Osteoblast (primary cell): ENCODE results near the gene ABHD13. TPM values are rescaled to one million over a fixed set of nuclear protein-coding genes. Genes with fewer than 3 reads are reported as not detected.

Source experiments
- DNase-seq: peaks from one replicate; pipeline ENCODE4 v3.0.0; 2011; ENCODE audit warnings: low spot score, mixed read lengths; ENCODE audit not compliant: insufficient read length; ENCODE audit errors: missing footprints
- H2AFZ ChIP-seq: 2 replicates; pipeline ENCODE4 v1.6.0; 2011; ENCODE audit warnings: mild to moderate bottlenecking, low read length
- H3K27ac ChIP-seq: 2 replicates; pipeline ENCODE4 v1.5.1; 2011; ENCODE audit warnings: mild to moderate bottlenecking, low read depth, low read length, moderate library complexity
- H3K27me3 ChIP-seq: 2 replicates; pipeline ENCODE4 v1.6.0; 2012; ENCODE audit warnings: mild to moderate bottlenecking, control low read depth, inconsistent platforms, low read length, moderate library complexity; ENCODE audit not compliant: insufficient read depth
- H3K36me3 ChIP-seq: 2 replicates; pipeline ENCODE4 v1.5.1; 2011; ENCODE audit warnings: mild to moderate bottlenecking, low read length, control low read depth, moderate library complexity; ENCODE audit not compliant: insufficient read depth
- H3K4me1 ChIP-seq: 2 replicates; pipeline ENCODE4 v1.5.1; 2011; ENCODE audit warnings: mild to moderate bottlenecking, low read length, control low read depth, moderate library complexity; ENCODE audit not compliant: insufficient read depth
- H3K4me2 ChIP-seq: 2 replicates; pipeline ENCODE4 v1.6.0; 2011; ENCODE audit warnings: mild to moderate bottlenecking, low read length; ENCODE audit not compliant: insufficient read depth
- H3K4me3 ChIP-seq: fragments of 200-600 bp; sonication (generic); 3 replicates; pipeline ENCODE4 v1.5.1; 2012; ENCODE audit warnings: mild to moderate bottlenecking, low read length, inconsistent platforms; ENCODE audit not compliant: insufficient read depth
- H3K79me2 ChIP-seq: 2 replicates; pipeline ENCODE4 v1.6.0; 2012; ENCODE audit warnings: mild to moderate bottlenecking, low read length, control low read depth, inconsistent platforms; ENCODE audit not compliant: insufficient read depth
- H3K9me3 ChIP-seq: 2 replicates; pipeline ENCODE4 v1.5.1; 2011; ENCODE audit warnings: low read depth, low read length, control low read depth
- H4K20me1 ChIP-seq: 2 replicates; pipeline ENCODE4 v1.6.0; 2012; ENCODE audit warnings: mild to moderate bottlenecking, low read length, control low read depth; ENCODE audit not compliant: insufficient read depth
- total RNA-seq: library from RNA; depleted of rRNA; stranded (reverse); fragments of >200 nt; gene quantifications from 2 replicates; pipeline ENCODE4 v1.2.3, GENCODE V29; 2012
- TF ChIP-seq, protein P1 (sequence below): IDR thresholded peaks from 2 replicates; pipeline ENCODE4 v1.5.1; 2011; ENCODE audit warnings: mild to moderate bottlenecking, low read depth, low read length, moderate library complexity; ENCODE audit errors: extremely low read depth

Gene ABHD13
- total RNA-seq, 1 donor = 8.7 TPM

GRCh38 chr13:108269601-108270328 lies 51.6 kb downstream of the ABHD13 start, which contains the start of gene TNFSF13B:
Gene TNFSF13B (plus strand): TSS chr13:108269718. CDS start chr13:108269896, 178 bp downstream.
- Histone ChIP-seq H3K27ac (peak within 1 kb of the TSS; percentile 56), H4K20me1 (no peaks in the 10 kb centered on the region), H3K9me3 (no peaks in the 10 kb centered on the region), H3K79me2 (no peaks in the 10 kb centered on the region), H3K27me3 (no peaks in the 10 kb centered on the region), H3K36me3 (no peaks in the 10 kb centered on the region), H3K4me3 (peak within 1 kb of the TSS; percentile 74), H2AFZ (peak within 1 kb of the TSS; percentile 80), H3K4me1 (peaks cover 8% of the 10 kb centered on the region), H3K4me2 (peak within 1 kb of the TSS; percentile 93)
- peak; percentile 37 for DNase-seq
- TF ChIP-seq, protein P1, sequence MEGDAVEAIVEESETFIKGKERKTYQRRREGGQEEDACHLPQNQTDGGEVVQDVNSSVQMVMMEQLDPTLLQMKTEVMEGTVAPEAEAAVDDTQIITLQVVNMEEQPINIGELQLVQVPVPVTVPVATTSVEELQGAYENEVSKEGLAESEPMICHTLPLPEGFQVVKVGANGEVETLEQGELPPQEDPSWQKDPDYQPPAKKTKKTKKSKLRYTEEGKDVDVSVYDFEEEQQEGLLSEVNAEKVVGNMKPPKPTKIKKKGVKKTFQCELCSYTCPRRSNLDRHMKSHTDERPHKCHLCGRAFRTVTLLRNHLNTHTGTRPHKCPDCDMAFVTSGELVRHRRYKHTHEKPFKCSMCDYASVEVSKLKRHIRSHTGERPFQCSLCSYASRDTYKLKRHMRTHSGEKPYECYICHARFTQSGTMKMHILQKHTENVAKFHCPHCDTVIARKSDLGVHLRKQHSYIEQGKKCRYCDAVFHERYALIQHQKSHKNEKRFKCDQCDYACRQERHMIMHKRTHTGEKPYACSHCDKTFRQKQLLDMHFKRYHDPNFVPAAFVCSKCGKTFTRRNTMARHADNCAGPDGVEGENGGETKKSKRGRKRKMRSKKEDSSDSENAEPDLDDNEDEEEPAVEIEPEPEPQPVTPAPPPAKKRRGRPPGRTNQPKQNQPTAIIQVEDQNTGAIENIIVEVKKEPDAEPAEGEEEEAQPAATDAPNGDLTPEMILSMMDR = no peak

DNA sequence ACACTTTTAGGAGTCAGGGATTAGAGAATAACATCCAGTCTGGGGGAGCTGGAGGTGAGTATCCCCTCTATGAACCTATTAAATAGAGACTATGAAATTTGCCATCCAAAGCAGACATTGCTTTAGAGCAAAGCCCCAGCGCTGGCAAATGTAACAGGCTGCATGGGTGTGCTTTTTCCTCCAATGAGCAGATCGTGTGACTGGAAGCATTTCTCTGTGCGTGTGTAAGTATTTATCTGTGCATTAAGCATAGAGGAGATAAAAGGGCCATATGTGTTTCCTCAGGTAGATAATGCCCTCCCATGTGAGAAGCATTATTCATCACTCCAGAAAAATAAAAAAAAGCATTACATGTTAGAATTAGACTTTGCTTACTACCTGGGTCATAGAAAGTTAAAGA lies 52.2 kb downstream of the ABHD13 start:
- TF ChIP-seq, protein P1 = no peak
- Histone ChIP-seq H3K27me3 (no peaks in the 10 kb centered on the region), H3K4me1 (peaks cover 8% of the 10 kb centered on the region), H3K27ac (no peak overlapping the region), H4K20me1 (no peaks in the 10 kb centered on the region), H2AFZ (peak overlapping the region; percentile 80), H3K4me2 (peak overlapping the region; percentile 93), H3K36me3 (no peaks in the 10 kb centered on the region), H3K79me2 (no peaks in the 10 kb centered on the region), H3K9me3 (no peaks in the 10 kb centered on the region), H3K4me3 (peak overlapping the region; percentile 74)
- DNase-seq = no peak

GRCh38 chr13:108272333-108272732 lies 54.1 kb downstream of the ABHD13 start:
- Histone ChIP-seq H3K27me3 (no peaks in the 10 kb centered on the region), H3K4me3 (no peak overlapping the region), H3K9me3 (no peaks in the 10 kb centered on the region), H3K27ac (no peak overlapping the region), H3K4me2 (no peak overlapping the region), H3K4me1 (peaks cover 8% of the 10 kb centered on the region), H3K79me2 (no peaks in the 10 kb centered on the region), H3K36me3 (no peaks in the 10 kb centered on the region), H4K20me1 (no peaks in the 10 kb centered on the region), H2AFZ (no peak overlapping the region)
- TF ChIP-seq, protein P1 = no peak
- no peak for DNase-seq

GRCh38 chr13:108273429-108274118 lies 55.4 kb downstream of the ABHD13 start:
- Histone ChIP-seq H3K27me3 (no peaks in the 10 kb centered on the region), H3K9me3 (no peaks in the 10 kb centered on the region), H2AFZ (no peak overlapping the region), H3K27ac (no peak overlapping the region), H3K79me2 (no peaks in the 10 kb centered on the region), H4K20me1 (no peaks in the 10 kb centered on the region), H3K36me3 (no peaks in the 10 kb centered on the region), H3K4me3 (no peak overlapping the region), H3K4me2 (no peak overlapping the region), H3K4me1 (peaks cover 8% of the 10 kb centered on the region)
- DNase-seq = no peak
- TF ChIP-seq, protein P1 = no peak
